B cell (primary cell): ENCODE data around the gene NFU1. TPM values are rescaled to one million over a fixed set of nuclear protein-coding genes. Genes with fewer than 3 reads are reported as not detected.

Experiments used
- ATAC-seq: fragments of 200-7000 bp; cut with Tn5 transposase; one replicate; pipeline ENCODE4 v1.10.0; 2021; ENCODE audit warnings: low read depth, mild to moderate bottlenecking, moderate number of reproducible peaks, moderate library complexity
- CTCF ChIA-PET: fragments of 350-600 bp; sonication (Branson Sonifier 250); formaldehyde crosslinking; loops from one replicate; lab custom pipeline; 2021; ENCODE audit warnings: antibody characterized with exemption, inconsistent platforms; lab: Charles Lee
- POLR2A ChIA-PET: fragments of 350-600 bp; sonication (Branson Sonifier 250); formaldehyde crosslinking; loops from one replicate; lab custom pipeline; 2021; ENCODE audit warnings: antibody characterized with exemption; lab: Charles Lee
- DNase-seq: peaks from one replicate; pipeline ENCODE4 v3.0.0; 2013
- H2AFZ ChIP-seq: 2 replicates; pipeline ENCODE4 v1.6.1; 2012; ENCODE audit warnings: mild to moderate bottlenecking, low read depth, low read length; ENCODE audit not compliant: insufficient read depth, poor library complexity, severe bottlenecking
- H3K27ac ChIP-seq, 2 donors: 1 replicate in 1 of 2; 2 replicates in 1 of 2; pipeline ENCODE4 v1.5.1; 2012 to 2013; ENCODE audit warnings: low read length in 2 of 2, mild to moderate bottlenecking in 2 of 2, moderate library complexity in 1 of 2
- H3K27me3 ChIP-seq, 4 experiments: fragments of 200-600 bp in 1 of 4; sonication (generic) in 1 of 4; replicated peaks in 1 of 4; 1 replicate in 2 of 4; 2 replicates in 2 of 4; pipeline versions ENCODE4 v1.6.1 to v1.7.0; 2013 to 2016; ENCODE audit warnings: low read length in 3 of 4, mild to moderate bottlenecking in 2 of 4, mixed read lengths in 1 of 4, moderate library complexity in 1 of 4; ENCODE audit not compliant: insufficient read depth in 4 of 4, control insufficient read depth in 3 of 4; ENCODE audit errors: control extremely low read depth in 1 of 4
- H3K36me3 ChIP-seq, 2 experiments: replicated peaks in 1 of 2; 1 replicate in 1 of 2; 2 replicates in 1 of 2; pipeline versions ENCODE4 v1.6.1 to v1.7.1; 2013; ENCODE audit warnings: low read length in 1 of 2; ENCODE audit not compliant: insufficient read depth in 2 of 2, control insufficient read depth in 1 of 2; ENCODE audit errors: control extremely low read depth in 1 of 2, extremely low read depth in 1 of 2
- H3K4me1 ChIP-seq, 2 donors: fragments of 200-600 bp in 1 of 2; sonication (generic) in 1 of 2; 1 replicate in 1 of 2; 2 replicates in 1 of 2; pipeline versions ENCODE4 v1.5.1 to v1.6.1; 2013 to 2017; ENCODE audit warnings: low read length in 2 of 2; ENCODE audit not compliant: control insufficient read depth in 2 of 2, insufficient read depth in 2 of 2
- H3K4me2 ChIP-seq: replicated peaks from 2 replicates; pipeline ENCODE3; 2012; ENCODE audit warnings: mild to moderate bottlenecking, low read depth, low read length; ENCODE audit not compliant: poor library complexity, severe bottlenecking
- H3K4me3 ChIP-seq, 5 experiments: fragments of 200-600 bp in 1 of 5; sonication (generic) in 1 of 5; 1 replicate in 3 of 5; 2 replicates in 2 of 5; pipeline versions ENCODE4 v1.5.1 to v1.7.0; 2011 to 2016; ENCODE audit warnings: low read length in 4 of 5, mild to moderate bottlenecking in 4 of 5, low read depth in 2 of 5, control low read depth in 1 of 5, moderate library complexity in 1 of 5; ENCODE audit not compliant: insufficient read depth in 1 of 5; ENCODE audit errors: control extremely low read depth in 1 of 5, extremely low read depth in 1 of 5
- H3K79me2 ChIP-seq: fragments of 200-600 bp; sonication (generic); one replicate; pipeline ENCODE4 v1.6.0; 2016; ENCODE audit warnings: low read length; ENCODE audit not compliant: control insufficient read depth, insufficient read depth
- H3K9ac ChIP-seq: fragments of 200-600 bp; sonication (generic); 2 replicates; pipeline ENCODE4 v1.6.1; 2017; ENCODE audit warnings: mild to moderate bottlenecking, low read length, moderate library complexity
- H3K9me3 ChIP-seq, 3 donors: one replicate each; pipeline versions ENCODE4 v1.6.1 to v1.7.1; 2013; ENCODE audit warnings: low read length in 2 of 3; ENCODE audit not compliant: control insufficient read depth in 2 of 3, insufficient read depth in 1 of 3; ENCODE audit errors: control extremely low read depth in 1 of 3
- H4K20me1 ChIP-seq: 2 replicates; pipeline ENCODE4 v1.6.0; 2012; ENCODE audit warnings: mild to moderate bottlenecking, low read length; ENCODE audit not compliant: insufficient read depth, control insufficient read depth, poor library complexity, severe bottlenecking
- H3K27ac Mint-ChIP-seq: one replicate; pipeline ENCODE4 v1.8.0; 2021; ENCODE audit warnings: mixed read lengths
- H3K27me3 Mint-ChIP-seq: one replicate; pipeline ENCODE4 v1.8.0; 2021; ENCODE audit warnings: mixed read lengths
- H3K4me1 Mint-ChIP-seq: one replicate; pipeline ENCODE4 v1.8.0; 2021; ENCODE audit warnings: mixed read lengths
- H3K4me3 Mint-ChIP-seq: one replicate; pipeline ENCODE4 v1.8.0; 2021; ENCODE audit warnings: mixed read lengths
- H3K9me3 Mint-ChIP-seq: one replicate; pipeline ENCODE4 v1.8.0; 2022; ENCODE audit warnings: mixed read lengths; ENCODE audit not compliant: insufficient read depth
- EZH2 ChIP-seq: IDR thresholded peaks from 2 replicates; pipeline ENCODE4 v1.6.1; 2012; ENCODE audit warnings: borderline replicate concordance, low read depth, mild to moderate bottlenecking, moderate library complexity, low read length; ENCODE audit not compliant: insufficient read depth, poor library complexity, severe bottlenecking
- WGBS: methylation state at CpG from one replicate; pipeline ENCODE4 v1.1.5; 2013; ENCODE audit warnings: missing lambda C conversion rate; ENCODE audit not compliant: insufficient coverage; 5-methylcytosine and 5-hydroxymethylcytosine counted together
- intact Hi-C: fragments of 100-400 bp; cut with micrococcal nuclease; formaldehyde crosslinking; loops from one replicate; pipeline ENCODE4 v1.10.0; 2022
- polyA plus RNA-seq: library from polyadenylated mRNA; depleted of rRNA; stranded (reverse); fragments of >200 nt; gene quantifications from 2 replicates; pipeline ENCODE4 v1.2.3, GENCODE V29; 2012
- total RNA-seq, 2 donors: library from RNA; stranded (reverse); fragments of 120-200 nt in 1 of 2; gene quantifications; 1 replicate in 1 of 2; 2 replicates in 1 of 2; pipeline versions ENCODE4 v1.2.3 to v1.2.4, GENCODE V29; 2013 to 2022
- TF ChIP-seq, protein P1 (sequence below): fragments of 200-600 bp; IDR thresholded peaks from one replicate; pipeline ENCODE4 v1.8.0; 2022; ENCODE audit warnings: antibody characterized with exemption, mild to moderate bottlenecking

NFU1 gene
- total and polyA plus RNA-seq, 2 donors (not counting 1 experiment from before 2014, with no cell fraction given), result 19.2 to 40.6 TPM

DNA sequence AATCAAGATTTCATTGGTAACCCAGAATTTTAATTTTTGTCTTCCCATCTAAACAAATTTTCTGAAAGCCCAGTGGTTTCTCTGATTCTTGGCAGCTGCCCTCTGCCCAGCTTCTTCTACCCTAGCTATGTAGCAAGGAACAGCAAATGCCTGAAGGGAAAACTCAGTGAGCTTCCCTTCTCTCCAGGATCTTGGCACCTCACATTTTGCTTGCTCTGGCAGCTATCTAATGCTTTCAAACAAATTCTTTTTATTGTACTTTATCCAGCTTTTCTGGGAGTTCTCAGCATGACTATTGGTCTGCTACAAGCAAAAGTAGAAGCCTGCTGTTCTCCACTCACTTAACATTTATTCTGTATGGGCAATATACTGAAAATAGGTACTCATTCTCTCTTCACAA lies 31.9 kb downstream of the NFU1 start:
- Histone ChIP-seq H3K4me2 (no peak overlapping the region), H3K27me3 (no peaks in the 10 kb centered on the region), H3K4me1 (no peaks in the 10 kb centered on the region), H4K20me1 (no peaks in the 10 kb centered on the region), H3K27ac (no peak overlapping the region), H3K36me3 (peaks cover 9 to 45% of the 10 kb centered on the region in 2 experiments), H3K9ac (no peak overlapping the region), H2AFZ (no peak overlapping the region), H3K79me2 (no peaks in the 10 kb centered on the region), H3K9me3 (peaks cover 0 to 12% (median 1%) of the 10 kb centered on the region in 3 donors), H3K4me3 (no peak overlapping the region)
- DNase-seq, result no peak
- ChIA-PET CTCF (no interaction called here), POLR2A (no interaction called here)
- Mint-ChIP-seq H3K4me1 (peaks cover under 1% of the 10 kb centered on the region), H3K9me3 (no peaks in the 10 kb centered on the region), H3K27ac (no peak overlapping the region), H3K27me3 (no peaks in the 10 kb centered on the region), H3K4me3 (no peak overlapping the region)
- ATAC-seq, result no peak
- TF ChIP-seq, protein P1, sequence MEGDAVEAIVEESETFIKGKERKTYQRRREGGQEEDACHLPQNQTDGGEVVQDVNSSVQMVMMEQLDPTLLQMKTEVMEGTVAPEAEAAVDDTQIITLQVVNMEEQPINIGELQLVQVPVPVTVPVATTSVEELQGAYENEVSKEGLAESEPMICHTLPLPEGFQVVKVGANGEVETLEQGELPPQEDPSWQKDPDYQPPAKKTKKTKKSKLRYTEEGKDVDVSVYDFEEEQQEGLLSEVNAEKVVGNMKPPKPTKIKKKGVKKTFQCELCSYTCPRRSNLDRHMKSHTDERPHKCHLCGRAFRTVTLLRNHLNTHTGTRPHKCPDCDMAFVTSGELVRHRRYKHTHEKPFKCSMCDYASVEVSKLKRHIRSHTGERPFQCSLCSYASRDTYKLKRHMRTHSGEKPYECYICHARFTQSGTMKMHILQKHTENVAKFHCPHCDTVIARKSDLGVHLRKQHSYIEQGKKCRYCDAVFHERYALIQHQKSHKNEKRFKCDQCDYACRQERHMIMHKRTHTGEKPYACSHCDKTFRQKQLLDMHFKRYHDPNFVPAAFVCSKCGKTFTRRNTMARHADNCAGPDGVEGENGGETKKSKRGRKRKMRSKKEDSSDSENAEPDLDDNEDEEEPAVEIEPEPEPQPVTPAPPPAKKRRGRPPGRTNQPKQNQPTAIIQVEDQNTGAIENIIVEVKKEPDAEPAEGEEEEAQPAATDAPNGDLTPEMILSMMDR, result no peak
- no peak for TF ChIP-seq EZH2
- intact Hi-C loops, result no loop called here

DNA sequence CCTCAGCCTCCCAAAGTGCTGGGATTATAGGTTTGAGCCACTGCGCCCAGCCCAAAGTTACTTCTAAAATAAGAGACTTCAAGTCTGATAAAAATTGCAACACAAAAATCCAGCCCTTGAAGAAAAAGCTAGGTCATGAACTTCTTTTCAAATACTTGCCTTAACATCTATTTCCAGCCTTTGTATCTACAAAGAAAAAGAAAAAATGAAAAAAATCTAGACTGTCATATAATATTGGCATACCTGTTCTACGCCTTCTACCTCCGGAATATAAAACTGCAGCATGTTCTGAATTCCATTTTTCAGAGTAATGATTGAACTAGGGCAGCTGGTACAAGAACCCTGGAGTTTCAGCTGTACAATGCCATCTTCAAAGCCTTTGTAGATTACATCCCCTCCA lies 37.1 kb downstream of the NFU1 start:
- no peaks in the 10 kb centered on the region for H3K27me3 ChIP-seq
- H2AFZ ChIP-seq, result no peak overlapping the region
- Mint-ChIP-seq H3K27ac (no peak overlapping the region), H3K27me3 (no peaks in the 10 kb centered on the region), H3K4me3 (no peak overlapping the region), H3K9me3 (no peaks in the 10 kb centered on the region), H3K4me1 (no peaks in the 10 kb centered on the region)
- no peak for DNase-seq
- H3K4me2 ChIP-seq, result no peak overlapping the region
- POLR2A ChIA-PET, result no interaction called here
- TF ChIP-seq, protein P1, result no peak
- TF ChIP-seq EZH2, result no peak
- no peaks in the 10 kb centered on the region for H3K79me2 ChIP-seq
- intact Hi-C loops, result no loop called here
- no peak for ATAC-seq
- H3K9ac ChIP-seq, result no peak overlapping the region
- peaks cover 0 to 12% (median 1%) of the 10 kb centered on the region in 3 donors for H3K9me3 ChIP-seq
- peaks cover 7 to 47% of the 10 kb centered on the region in 2 experiments for H3K36me3 ChIP-seq
- H4K20me1 ChIP-seq, result no peaks in the 10 kb centered on the region
- no peaks in the 10 kb centered on the region for H3K4me1 ChIP-seq
- no peak overlapping the region for H3K4me3 ChIP-seq
- no peak overlapping the region for H3K27ac ChIP-seq
- CTCF ChIA-PET, result interaction anchor here (0.6 kb wide), 1 partner anchor 56 kb away, joined by 4 read pairs; no protein-coding TSS in a partner anchor
- 83% methylated on average over 1 of the region's 3 CpGs for WGBS
